HG03460 (cell line): ENCODE measurements around the gene POU5F1.
"Not testable (repeated sequence)": the region's sequence is repeated elsewhere in the genome, so short reads cannot be mapped to it uniquely, and the experiment has no call there.

ENCODE experiments used
- ATAC-seq: cut with Tn5 transposase; IDR thresholded peaks from one replicate; pipeline ENCODE4 v1.9.1; 2021; ENCODE audit not compliant: unreplicated experiment

POU5F1 gene

GRCh38 chr6:31192431-31193105, 22.1 kb upstream of the POU5F1 start:
- not testable (repeated sequence) for ATAC-seq

DNA sequence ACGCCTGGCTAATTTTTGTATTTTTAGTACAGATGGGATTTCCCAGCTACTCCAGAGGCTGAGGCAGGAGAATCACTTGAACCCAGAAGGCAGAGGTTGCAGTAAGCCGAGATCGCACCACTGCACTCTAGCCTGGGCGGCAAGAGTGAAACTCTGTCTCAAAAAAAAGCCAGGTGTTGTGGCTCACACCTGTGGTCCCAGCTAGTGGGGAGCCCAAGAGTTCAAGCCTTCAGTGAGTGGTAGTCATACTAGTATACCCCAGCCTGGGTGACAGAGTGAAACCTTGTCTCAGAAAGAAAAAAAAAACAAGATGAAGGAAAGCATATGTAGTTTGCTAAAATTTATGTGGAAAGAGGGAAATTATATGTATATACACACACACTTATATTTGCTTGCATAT, 20.0 kb upstream of the POU5F1 start:
- no peak for ATAC-seq

DNA sequence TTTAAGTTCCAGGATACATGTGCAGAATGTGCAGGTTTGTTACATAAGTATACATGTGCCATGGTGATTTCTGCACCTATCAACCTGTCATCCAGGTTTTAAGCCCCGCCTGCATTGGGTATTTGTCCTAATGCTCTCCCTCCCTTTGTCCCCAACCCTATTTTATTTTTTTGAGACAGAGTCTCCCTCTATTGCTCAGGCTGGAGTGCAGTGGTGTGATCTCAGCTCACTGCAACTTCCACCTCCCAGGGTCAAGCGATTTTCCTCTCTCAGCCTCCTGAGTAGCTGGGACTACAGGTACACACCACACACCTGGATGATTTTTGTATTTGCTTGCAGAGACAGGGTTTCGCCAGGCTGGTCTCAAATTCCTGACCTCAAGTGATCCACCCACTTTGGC, 18.7 kb upstream of the POU5F1 start:
- not testable (repeated sequence) for ATAC-seq

DNA sequence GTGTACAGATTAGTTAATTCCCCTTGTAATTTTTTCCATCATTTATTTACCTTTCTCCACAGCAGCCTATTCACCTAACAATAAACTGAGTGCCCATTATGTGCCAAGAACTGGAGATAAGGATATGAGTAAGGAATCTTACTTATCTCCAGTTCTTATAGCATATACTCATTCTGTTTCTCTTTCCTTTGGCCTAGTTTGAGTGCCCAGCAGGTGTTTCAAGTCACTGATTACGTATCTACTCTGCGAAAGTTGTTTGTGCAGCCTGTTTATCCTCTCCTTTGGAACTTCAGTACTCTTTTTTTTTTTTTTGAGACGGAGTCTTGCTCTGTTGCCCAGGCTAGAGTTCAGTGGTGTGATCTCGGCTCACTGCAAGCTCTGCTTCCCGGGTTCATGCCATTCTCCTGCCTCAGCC, 17.3 kb upstream of the POU5F1 start:
- no peak for ATAC-seq

DNA sequence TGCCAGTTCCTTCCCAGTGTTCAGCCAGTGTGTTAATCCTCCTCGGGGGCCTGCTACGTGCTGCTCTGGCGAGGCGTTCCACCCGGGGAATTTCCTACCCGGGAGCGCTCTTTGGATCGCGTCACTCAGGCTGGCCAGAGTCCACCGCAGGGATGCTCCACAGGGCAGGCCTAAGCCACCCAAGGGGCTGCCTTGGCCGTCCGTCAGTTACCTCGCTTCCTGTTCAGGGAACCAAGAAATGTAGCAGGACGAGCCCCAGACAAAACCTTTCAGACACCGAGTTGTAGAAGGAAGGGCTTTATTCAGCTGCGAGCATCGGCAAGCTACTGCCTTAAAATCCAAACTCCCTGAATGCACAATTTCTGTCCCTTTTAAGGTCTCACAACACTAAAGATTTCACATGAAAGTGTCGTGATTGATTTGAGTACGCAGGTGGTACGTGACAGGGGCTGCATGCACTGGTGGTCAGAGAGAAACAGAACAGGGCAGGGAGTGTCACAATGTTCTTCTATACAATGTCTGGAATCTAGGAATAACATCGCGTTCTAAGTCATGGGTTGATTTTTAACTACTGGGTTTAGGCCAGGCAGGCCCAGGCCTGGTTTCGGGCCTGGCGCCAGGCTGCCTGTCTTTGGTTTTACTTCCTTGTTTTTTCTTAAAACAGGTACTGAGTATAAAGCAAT, 15.7 kb upstream of the POU5F1 start:
- ATAC-seq = no peak

GRCh38 chr6:31185695-31186051, 15.2 kb upstream of the POU5F1 start:
- not testable (repeated sequence) for ATAC-seq

DNA sequence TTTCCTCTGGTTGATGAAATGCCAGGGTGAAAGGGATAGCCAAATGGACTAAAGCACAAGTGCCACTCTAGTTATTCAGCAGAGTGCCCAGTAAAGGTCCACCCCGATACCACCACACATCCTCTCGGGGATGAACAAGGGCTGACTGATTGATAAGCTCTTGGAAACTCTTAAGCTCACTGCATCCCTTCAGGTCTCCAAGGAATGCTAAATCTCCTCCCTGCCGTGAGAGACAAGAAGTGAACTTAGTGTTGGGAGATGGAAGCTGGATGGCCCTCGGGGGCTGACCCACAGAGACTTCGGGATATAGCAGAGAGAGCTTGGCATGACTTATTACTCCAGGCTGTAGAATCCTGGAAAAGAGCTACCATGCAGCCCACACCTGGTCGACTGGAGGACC, 13.4 kb upstream of the POU5F1 start:
- ATAC-seq = not testable (repeated sequence)

- not testable (repeated sequence) for ATAC-seq
These were observed 12.8 kb upstream of the POU5F1 start for GRCh38 chr6:31183287-31183686.

GRCh38 chr6:31180500-31180899, 10.0 kb upstream of the POU5F1 start:
- no peak for ATAC-seq

- ATAC-seq = no peak
These were observed 9.4 kb upstream of the POU5F1 start for GRCh38 chr6:31179896-31180295.

DNA sequence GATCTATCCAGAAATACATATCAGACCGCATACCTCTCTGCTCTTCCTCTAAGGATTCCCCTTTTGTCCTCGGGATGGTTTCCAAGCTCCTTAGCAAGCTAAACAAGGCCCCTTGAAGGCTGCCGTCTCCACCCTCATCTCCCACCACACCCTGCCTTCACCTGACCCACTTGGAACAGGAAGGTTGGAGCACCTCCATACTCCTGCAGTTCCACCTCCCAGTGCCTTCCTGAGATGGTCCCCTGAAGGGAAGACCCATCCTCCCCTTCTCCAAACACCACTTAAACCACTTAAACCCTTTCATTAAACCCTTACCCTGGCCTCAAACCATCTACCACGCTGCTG, 8.5 kb upstream of the POU5F1 start:
- ATAC-seq = no peak

DNA sequence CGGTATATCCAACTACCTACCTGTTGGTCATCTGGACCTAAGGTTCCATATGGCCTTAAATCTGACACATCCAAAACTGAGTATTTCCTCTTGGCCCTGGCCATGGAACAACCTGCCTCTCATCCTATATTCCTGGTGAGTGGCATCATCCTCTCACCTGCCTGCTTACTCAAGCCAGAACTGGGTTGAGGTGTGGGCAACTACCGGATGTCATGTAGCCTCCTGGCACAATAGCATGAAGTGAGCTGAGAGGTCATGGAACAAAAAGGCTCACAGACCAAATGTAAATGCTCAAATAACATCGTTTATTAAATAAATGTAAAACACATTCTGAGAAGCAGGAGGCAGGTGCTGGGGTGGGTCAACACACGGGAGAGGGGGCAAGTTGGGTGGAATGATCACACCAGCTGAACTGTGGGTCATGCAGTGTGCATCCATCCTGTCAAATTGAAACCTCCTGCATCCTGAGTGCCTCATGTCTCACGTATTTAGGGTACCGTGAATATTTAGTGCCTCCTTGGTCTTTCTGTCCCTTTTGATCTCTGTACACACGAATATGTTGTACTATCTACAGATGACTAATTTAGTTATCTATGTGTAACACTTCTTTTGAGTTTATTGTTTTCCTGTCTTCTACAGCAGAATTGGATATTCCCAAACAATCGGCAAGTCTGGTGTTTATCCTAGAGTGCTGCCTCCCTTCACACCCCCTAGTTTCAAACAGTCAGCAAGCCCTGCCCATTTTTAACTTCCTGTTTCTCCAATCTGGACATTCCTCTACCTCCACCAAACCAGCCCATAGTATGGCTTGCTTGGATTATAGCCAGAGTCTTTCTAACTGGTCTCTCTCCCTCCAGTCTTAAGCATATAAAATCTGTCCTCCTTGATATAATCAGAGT, 7.9 kb upstream of the POU5F1 start:
- ATAC-seq = no peak

- no peak for ATAC-seq
These were observed 5.5 kb upstream of the POU5F1 start for GRCh38 chr6:31175971-31176370.

GRCh38 chr6:31174378-31174777, 3.9 kb upstream of the POU5F1 start:
- ATAC-seq = no peak

DNA sequence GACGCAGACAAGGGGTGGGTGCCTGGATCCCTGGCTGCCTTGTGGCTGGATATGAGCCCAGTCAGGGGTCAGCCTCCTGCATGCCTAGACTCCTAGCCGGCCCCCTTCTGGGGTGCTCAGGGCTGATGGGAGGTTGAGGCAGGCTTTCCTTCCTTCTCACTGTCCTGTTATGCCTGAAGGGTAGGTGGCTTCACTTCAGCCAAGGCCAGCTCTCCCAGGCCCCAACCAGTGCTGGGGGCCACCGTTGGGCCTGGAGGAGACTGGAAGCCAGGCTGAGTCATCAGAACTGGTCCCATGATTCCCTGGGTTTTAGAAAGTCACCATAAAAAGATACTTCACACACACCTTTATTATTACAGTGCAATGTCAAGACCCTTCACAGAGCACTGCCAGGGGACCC, 2.9 kb upstream of the POU5F1 start:
- no peak for ATAC-seq

GRCh38 chr6:31172973-31173384, 2.5 kb upstream of the POU5F1 start:
- no peak for ATAC-seq

DNA sequence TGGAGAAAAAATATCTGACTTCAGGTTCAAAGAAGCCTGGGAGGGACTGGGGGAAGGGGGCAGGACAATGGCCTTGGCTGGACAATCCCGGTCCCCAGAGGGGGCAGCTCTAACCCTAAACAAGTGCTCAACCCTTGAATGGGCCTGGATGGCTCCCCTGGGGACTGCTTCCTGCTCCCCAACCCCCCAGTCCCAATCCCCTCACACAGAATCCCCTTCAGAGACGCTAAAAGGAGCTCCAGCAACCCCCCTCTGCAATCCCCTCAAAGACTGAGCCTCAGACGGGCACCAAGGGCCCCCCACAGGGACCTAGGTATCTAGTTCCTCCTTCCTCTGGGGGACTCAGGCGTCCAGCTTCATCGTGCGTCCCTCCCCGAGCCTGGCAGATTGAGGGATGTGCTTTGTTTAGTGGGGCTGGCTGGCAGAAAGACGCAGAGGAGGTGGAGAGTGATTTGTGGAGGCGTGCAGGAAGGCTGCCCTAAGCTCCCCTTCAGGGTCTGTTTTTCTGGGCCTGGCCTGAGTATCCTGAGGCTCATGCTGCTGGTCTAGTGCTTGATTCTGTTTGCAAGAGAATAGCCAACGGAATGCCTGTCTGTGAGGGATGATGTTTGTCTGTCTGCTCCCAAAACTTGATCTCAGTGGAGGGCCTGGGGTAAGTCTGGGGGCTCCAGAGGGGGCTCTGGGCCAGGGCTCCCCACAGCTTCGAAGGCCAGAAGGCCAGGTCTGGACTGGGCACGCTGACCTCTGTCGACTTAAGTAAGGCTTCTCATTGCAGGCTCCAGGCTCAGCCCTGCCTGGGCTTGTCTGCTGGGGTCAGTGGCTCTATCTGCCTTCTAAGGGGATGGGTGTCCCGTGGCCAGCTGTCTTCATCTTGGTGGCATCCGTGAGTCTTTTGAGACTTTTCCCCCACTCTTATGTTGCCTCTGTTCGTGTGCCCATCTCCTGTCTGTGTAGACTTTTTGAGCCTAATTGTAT, 1.7 kb upstream of the POU5F1 start:
- ATAC-seq = no peak

DNA sequence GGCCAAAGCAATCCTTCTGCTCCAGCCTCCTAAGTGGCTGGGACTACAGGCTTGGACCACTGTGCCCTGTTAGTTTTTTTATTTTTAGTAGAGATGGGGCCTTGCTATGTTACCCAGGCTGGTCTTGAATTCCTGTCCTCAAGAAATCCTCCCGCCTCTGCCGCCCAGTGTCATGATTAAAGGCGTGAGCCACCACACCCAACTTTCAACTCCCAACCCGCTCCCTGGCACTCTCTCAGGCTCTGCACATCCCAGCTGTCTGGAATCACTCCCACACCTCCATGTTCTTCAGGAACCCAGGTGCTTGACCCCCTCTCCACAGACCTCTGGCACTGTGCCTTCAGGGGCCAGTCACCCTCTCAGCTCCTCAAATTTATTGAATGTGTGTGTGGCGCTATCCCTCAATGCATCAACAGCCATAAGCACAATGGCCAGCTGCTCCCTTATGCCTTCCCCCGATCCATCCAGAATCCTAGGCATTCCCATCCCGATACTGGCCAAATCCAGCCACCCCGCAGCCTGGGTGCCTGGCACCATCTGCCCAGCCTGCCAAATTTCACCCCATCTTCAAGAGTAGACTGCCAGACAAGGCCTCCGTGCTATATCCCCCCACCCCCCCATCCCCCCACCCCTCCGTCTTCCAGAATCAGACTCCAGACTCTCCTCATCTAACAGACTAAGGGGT, 647 bp upstream of the POU5F1 start:
- no peak for ATAC-seq

GRCh38 chr6:31169858-31170599, 453 bp downstream of the POU5F1 start:
- ATAC-seq = not testable (repeated sequence)
